ENCODE results near the gene DAG1.

Gene DAG1

GRCh38 chr3:49518441-49518840 is 48.4 kb downstream of the DAG1 start:
- no peak for DNase-seq

GRCh38 chr3:49519296-49519695 is 49.2 kb downstream of the DAG1 start:
- DNase-seq: no peak

GRCh38 chr3:49519916-49520385 is 49.9 kb downstream of the DAG1 start:
- DNase-seq: no peak

GRCh38 chr3:49523756-49524747 is 54.0 kb downstream of the DAG1 start:
- DNase-seq: no peak

GRCh38 chr3:49529567-49529966 is 59.5 kb downstream of the DAG1 start:
- DNase-seq: no peak

GRCh38 chr3:49530231-49530630 is 60.2 kb downstream of the DAG1 start:
- no peak for DNase-seq

- DNase-seq: no peak
These were observed 60.6 kb downstream of the DAG1 start for GRCh38 chr3:49530701-49531100.

GRCh38 chr3:49531218-49531617 is 61.2 kb downstream of the DAG1 start:
- DNase-seq: no peak

GRCh38 chr3:49531715-49532114 is 61.6 kb downstream of the DAG1 start:
- no peak for DNase-seq

GRCh38 chr3:49533031-49533430 is 63.0 kb downstream of the DAG1 start:
- no peak for DNase-seq

GRCh38 chr3:49533786-49534519 is 63.9 kb downstream of the DAG1 start:
- DNase-seq: no peak

GRCh38 chr3:49534581-49535441 is 64.7 kb downstream of the DAG1 start:
- DNase-seq: no peak

- DNase-seq: no peak
These were observed 66.2 kb downstream of the DAG1 start for GRCh38 chr3:49535971-49536874.

GRCh38 chr3:49536875-49537533 is 66.9 kb downstream of the DAG1 start:
- DNase-seq: no peak

- DNase-seq: peak; percentile 78
These were observed 69.8 kb downstream of the DAG1 start for GRCh38 chr3:49539659-49540560.

GRCh38 chr3:49552087-49552486 is 82.0 kb downstream of the DAG1 start:
- DNase-seq: no peak

GRCh38 chr3:49553324-49553691 is 83.2 kb downstream of the DAG1 start:
- no peak for DNase-seq

GRCh38 chr3:49553692-49554632 is 83.9 kb downstream of the DAG1 start, which contains the start of gene BSN:
TSS of gene BSN (plus strand) at chr3:49554477. CDS start at chr3:49554603, 126 bp downstream.
- DNase-seq: peak; percentile 53

All from GOT3 (cell line).